WERI-Rb-1 (cell line): ENCODE data around the gene LCT.
A peak's percentile ranks its signal among the peaks of the same experiment; 100 is the strongest.

Experiments used
- DNase-seq: peaks from one replicate; pipeline ENCODE4 v3.0.0-alpha.2; 2020
- H3K27ac ChIP-seq: fragments of 250-450 bp; sonication (Bioruptor Pico); 2 replicates; pipeline ENCODE4 v1.5.1; 2020; ENCODE audit warnings: mild to moderate bottlenecking, moderate library complexity
- H3K27me3 ChIP-seq: fragments of 250-450 bp; sonication (Bioruptor Pico); 2 replicates; pipeline ENCODE4 v1.5.1; 2021; ENCODE audit warnings: mild to moderate bottlenecking, low read depth, moderate library complexity; ENCODE audit not compliant: insufficient read depth, severe bottlenecking
- H3K36me3 ChIP-seq: fragments of 250-450 bp; sonication (Bioruptor Pico); 2 replicates; pipeline ENCODE4 v1.5.1; 2020; ENCODE audit warnings: mild to moderate bottlenecking, moderate library complexity
- H3K4me3 ChIP-seq: 2 replicates; pipeline ENCODE4 v1.5.1; 2011; ENCODE audit warnings: low read depth, mild to moderate bottlenecking, control low read depth, low read length
- H3K9me3 ChIP-seq: fragments of 250-450 bp; sonication (Bioruptor Pico); 2 replicates; pipeline ENCODE4 v1.5.1; 2021; ENCODE audit warnings: mild to moderate bottlenecking, moderate library complexity; ENCODE audit not compliant: severe bottlenecking
- TF ChIP-seq, protein P1 (sequence below): IDR thresholded peaks from 2 replicates; pipeline ENCODE4 v1.5.1; 2011; ENCODE audit warnings: low read depth, mild to moderate bottlenecking, control low read depth, inconsistent platforms, low read length

LCT gene

DNA sequence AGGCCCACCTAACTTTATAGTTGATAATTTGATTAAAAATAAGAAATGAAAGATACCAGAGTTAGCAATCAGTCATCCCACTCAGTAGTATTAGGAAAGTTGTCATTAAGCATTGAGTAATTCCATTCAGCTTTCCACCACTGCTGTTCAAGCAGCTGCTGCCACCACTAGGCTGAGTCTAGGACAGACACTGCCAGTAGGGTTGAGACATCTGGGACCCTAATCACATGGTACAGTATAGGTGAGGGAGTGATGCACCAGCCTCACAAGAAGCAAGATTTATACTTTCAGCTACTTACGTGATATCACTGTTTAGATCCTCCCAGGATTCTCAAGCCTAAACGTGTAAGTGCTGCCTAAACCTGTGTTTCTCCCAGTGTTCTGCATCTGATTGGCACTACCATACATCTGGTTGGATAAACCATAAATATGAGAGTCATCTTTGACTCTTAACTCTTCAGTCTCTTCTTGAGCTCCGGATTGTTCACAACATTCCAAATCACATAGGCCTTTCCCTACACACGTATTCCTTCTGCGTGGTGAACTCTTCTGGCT lies 92.1 kb downstream of the LCT start:
- Histone ChIP-seq H3K36me3 (peaks cover 37% of the 10 kb centered on the region), H3K9me3 (no peaks in the 10 kb centered on the region), H3K27me3 (no peaks in the 10 kb centered on the region), H3K27ac (peak overlapping the region; percentile 43), H3K4me3 (no peak overlapping the region)
- peak; percentile 73 for DNase-seq
- TF ChIP-seq, protein P1, sequence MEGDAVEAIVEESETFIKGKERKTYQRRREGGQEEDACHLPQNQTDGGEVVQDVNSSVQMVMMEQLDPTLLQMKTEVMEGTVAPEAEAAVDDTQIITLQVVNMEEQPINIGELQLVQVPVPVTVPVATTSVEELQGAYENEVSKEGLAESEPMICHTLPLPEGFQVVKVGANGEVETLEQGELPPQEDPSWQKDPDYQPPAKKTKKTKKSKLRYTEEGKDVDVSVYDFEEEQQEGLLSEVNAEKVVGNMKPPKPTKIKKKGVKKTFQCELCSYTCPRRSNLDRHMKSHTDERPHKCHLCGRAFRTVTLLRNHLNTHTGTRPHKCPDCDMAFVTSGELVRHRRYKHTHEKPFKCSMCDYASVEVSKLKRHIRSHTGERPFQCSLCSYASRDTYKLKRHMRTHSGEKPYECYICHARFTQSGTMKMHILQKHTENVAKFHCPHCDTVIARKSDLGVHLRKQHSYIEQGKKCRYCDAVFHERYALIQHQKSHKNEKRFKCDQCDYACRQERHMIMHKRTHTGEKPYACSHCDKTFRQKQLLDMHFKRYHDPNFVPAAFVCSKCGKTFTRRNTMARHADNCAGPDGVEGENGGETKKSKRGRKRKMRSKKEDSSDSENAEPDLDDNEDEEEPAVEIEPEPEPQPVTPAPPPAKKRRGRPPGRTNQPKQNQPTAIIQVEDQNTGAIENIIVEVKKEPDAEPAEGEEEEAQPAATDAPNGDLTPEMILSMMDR: peak; percentile 43; the same call in 1 of the 2 replicates

DNA sequence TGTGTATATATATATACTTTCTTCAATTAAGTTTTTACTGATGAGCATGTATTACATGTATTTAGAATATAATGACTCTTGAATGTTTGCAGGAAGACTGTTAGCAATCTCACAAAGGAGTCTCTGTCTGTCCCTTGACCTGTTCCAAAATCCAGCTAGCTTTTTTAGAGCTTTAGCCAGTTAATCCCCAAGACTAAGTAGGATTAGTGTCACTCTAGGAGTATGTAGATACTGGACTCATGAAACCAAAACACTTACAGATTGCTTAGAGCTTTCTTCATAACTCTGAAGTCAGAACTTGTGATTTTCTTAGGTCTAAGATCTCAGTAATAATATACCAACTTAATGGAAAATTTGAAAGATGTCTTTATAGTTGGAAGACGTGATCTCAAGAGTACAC lies 93.1 kb downstream of the LCT start:
- peak overlapping the region; percentile 83 for H3K4me3 ChIP-seq

DNA sequence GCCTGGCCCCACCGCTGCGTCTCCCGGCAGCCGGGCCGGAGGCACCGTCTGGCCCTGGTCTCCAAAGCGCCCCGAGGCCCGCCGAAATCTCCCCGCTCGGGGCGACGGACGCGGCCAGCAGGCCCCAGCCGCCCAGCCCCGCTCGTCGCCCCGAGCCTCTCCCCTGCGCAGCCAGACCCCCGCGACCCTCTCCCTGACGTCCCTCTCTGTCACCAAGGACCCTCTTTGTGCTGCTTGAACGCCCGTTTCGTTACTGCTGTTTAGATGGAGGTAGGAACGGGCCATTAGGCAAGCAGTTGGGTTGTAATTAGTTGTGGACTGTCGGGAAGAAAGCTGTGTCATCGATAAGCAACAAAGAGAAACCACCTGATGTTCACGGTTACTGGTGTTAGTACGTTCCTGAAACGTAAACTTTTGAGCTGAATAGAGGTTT lies 94.6 kb downstream of the LCT start:
- Histone ChIP-seq H3K27ac (peak overlapping the region; percentile 95), H3K4me3 (peak overlapping the region; percentile 83), H3K27me3 (no peaks in the 10 kb centered on the region), H3K9me3 (no peaks in the 10 kb centered on the region), H3K36me3 (peaks cover 15% of the 10 kb centered on the region)
- DNase-seq: no peak
- TF ChIP-seq, protein P1: no peak

More for the DNA sequence above, 93.1 kb downstream of the LCT start:
- DNase-seq: no peak
- no peaks in the 10 kb centered on the region for H3K9me3 ChIP-seq
- peak overlapping the region; percentile 95 for H3K27ac ChIP-seq
- H3K27me3 ChIP-seq: no peaks in the 10 kb centered on the region
- peaks cover 27% of the 10 kb centered on the region for H3K36me3 ChIP-seq
- TF ChIP-seq, protein P1: no peak

DNA sequence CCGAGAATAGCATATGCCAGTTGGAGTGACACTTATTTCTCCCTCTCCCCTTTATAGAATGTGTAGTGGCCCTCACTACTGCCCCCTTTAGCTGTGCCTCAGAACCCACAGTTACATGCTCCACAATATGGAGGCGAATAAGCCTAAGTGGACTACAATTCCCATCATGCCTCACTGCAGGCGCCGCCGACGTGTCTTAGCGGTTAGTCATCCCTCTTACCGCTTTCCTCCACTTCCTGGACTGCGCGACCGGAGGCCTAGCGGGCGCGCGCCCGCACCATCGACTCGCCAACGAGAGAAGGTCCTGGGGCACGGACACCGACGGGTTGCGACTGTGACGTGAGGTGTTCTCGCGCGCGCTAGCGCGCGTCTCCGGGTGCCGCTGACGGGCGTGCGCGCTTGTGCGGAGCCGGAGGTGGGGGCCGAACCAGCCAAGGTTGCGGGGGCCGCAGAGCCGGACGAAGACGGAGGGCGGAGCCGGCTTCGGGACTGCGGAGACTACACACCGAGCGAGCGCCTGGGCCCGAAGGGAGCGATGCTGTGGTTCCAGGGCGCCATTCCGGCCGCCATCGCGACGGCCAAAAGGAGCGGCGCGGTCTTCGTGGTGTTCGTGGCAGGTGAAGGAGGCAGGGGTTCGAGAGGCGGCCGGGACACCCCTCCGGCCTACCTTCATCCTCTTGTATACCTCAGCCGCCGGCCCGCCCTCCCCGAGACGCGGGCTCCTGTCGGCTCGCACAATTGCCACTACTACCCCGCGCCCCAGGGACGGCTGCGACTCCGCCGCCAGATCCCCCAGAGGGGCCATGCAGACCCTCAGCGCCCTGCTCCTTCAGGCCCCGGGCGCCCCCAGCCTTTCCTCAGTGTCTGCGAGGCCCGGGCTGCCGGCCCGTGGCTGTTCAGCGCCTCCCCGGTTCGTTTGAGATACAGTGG lies 95.3 kb downstream of the LCT start, which contains the start of gene UBXN4:
UBXN4 (plus strand) TSS at position 461 of the 930 bp plus-strand sequence; CDS start at position 536, 75 bp downstream.
- Histone ChIP-seq H3K27ac (peak within 1 kb of the TSS; percentile 95), H3K27me3 (no peaks in the 10 kb centered on the region), H3K9me3 (no peaks in the 10 kb centered on the region), H3K4me3 (peak within 1 kb of the TSS; percentile 83), H3K36me3 (peaks cover 13% of the 10 kb centered on the region)
- TF ChIP-seq, protein P1: peak; percentile 77
- DNase-seq: peak; percentile 99

DNA sequence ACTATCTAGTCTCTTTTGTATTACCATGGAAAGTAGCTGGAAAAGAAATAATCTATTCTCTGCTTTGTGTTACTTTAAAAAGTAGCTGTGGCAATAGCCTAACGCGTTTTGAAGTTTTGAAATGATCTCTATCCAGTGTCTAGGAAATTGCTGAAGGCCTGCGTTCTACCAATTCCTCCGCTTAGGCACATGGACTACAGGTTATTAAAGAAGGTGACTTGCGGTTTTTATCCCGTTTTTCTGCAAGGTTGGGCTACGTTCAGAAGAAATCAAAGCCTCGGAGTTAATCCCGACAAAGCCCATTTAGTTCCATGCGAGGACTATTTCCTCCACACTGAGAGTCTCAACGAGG lies 96.0 kb downstream of the LCT start:
- Histone ChIP-seq H3K27me3 (no peaks in the 10 kb centered on the region), H3K9me3 (no peaks in the 10 kb centered on the region), H3K36me3 (peaks cover 11% of the 10 kb centered on the region), H3K4me3 (no peak overlapping the region), H3K27ac (peak overlapping the region; percentile 43)
- TF ChIP-seq, protein P1: no peak
- DNase-seq: no peak
